IPS-NIHi7 (cell line): ENCODE measurements around the gene ROR1.

Source experiments
- DNase-seq: peaks from one replicate; pipeline ENCODE4 v3.0.0; 2012; ENCODE audit warnings: mixed read lengths; ENCODE audit errors: extremely low spot score

ROR1 gene

GRCh38 chr1:63856924-63857323 lies 83.1 kb downstream of the ROR1 start:
- no peak for DNase-seq

- no peak for DNase-seq
These were observed 83.7 kb downstream of the ROR1 start for GRCh38 chr1:63857478-63857877.

- no peak for DNase-seq
These were observed 84.3 kb downstream of the ROR1 start for GRCh38 chr1:63858153-63858552.

- no peak for DNase-seq
These were observed 85.9 kb downstream of the ROR1 start for GRCh38 chr1:63859480-63860275.

- no peak for DNase-seq
These were observed 87.4 kb downstream of the ROR1 start for GRCh38 chr1:63861052-63861691.

DNA sequence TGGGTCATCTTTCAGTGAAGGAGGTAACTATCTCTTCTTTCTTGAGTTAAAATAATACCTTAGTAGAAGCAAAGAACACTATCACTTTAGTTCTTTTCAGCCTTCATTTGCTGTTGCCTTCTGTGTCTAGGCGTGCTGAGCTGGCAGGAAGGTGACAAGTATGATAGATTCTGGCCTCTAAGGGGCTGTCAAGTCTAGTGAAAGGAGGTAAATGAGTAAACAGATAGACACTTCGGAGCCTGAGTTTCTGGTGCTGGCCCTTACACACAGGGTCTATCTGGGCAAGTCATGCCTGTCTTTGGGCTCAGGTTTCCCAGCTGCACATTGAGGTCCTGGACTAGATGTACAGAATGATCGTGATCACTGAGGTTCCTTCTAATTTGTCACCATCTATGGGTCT lies 89.3 kb downstream of the ROR1 start:
- no peak for DNase-seq

- DNase-seq: no peak
These were observed 90.4 kb downstream of the ROR1 start for GRCh38 chr1:63864224-63864641.

DNA sequence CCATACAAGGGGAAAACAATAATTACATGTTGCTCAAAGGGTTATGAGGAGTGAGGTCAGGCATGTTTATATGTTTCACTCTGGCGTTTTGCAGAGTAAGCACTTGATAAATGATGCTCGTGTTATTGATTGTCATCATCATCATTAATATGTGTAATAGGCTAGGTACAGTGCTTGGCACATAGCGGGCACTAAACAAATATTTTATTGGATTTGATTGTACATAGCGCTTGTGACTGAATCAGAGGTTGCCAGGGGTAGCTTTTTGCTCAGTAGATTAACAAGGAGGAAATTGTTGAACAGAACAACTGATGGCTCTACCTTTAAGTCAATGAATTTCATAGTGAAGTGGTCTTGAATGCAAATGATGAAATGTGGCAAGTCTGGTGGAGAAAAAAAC lies 91.7 kb downstream of the ROR1 start:
- DNase-seq: no peak

DNA sequence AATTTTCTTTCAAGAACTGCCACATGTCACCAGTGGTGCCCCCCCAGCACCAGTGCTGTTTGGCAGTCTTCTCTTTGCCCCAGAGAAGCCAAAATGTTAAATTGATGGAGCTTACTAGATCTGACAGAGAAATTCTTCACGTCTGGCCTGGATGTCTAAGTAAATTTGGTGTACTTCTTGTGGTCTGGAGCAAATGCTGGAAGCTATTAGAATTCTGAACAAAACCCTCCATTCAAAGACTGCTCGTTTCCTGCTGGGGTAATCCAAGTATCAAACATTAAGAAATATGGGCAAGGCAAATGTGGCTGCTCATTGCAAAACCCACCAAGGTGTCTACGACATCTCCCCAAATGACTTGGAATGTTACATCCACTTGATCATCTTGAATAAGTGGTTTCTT lies 92.3 kb downstream of the ROR1 start:
- no peak for DNase-seq

- DNase-seq: no peak
These were observed 93.8 kb downstream of the ROR1 start for GRCh38 chr1:63867429-63868176.

- no peak for DNase-seq
These were observed 94.5 kb downstream of the ROR1 start for GRCh38 chr1:63868268-63868781.

DNA sequence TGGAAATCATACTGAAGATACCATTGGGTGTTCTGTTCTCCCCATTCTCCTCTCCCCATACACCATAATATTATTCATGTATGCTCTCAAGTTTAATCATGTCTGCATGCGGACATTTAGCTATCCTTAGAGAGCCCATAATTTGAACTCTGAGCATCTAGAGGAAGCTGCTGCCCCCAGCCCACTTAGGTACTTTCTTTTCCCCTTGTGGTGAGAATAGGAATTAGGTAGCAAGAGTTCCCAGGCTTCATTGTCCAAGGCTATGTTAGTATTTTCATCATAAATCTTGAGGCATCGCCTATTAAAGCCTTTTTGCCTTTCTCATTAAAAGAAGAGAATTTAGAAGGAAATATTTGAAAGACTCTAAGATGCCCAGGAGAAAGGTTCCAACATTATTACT lies 96.3 kb downstream of the ROR1 start:
- DNase-seq: no peak

DNA sequence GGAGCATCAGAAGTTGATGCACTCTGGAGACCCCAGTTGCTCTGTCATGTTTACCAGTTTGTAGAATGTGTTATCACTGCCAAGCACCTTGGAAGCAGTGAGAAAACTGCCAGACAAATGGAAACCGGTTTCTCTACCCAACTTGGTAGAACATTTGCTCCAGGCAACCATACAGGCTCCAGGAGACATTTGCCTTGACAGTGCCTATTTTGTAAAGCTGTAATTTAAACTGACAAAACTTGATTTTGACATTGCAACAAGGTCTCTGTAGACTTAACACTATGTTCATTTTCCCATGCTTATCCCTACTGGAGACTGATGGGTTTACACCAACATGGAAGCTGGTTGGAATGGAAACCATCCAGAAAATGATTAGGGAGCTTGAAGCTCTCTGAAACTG lies 97.6 kb downstream of the ROR1 start:
- DNase-seq: no peak

GRCh38 chr1:63873751-63874150 lies 99.9 kb downstream of the ROR1 start:
- no peak for DNase-seq

- DNase-seq: no peak
These were observed 100.6 kb downstream of the ROR1 start for GRCh38 chr1:63874278-63874880.

- no peak for DNase-seq
These were observed 101.8 kb downstream of the ROR1 start for GRCh38 chr1:63875636-63876035.

GRCh38 chr1:63877021-63877767 lies 103.4 kb downstream of the ROR1 start:
- no peak for DNase-seq

GRCh38 chr1:63877816-63878215 lies 104.0 kb downstream of the ROR1 start:
- DNase-seq: no peak

DNA sequence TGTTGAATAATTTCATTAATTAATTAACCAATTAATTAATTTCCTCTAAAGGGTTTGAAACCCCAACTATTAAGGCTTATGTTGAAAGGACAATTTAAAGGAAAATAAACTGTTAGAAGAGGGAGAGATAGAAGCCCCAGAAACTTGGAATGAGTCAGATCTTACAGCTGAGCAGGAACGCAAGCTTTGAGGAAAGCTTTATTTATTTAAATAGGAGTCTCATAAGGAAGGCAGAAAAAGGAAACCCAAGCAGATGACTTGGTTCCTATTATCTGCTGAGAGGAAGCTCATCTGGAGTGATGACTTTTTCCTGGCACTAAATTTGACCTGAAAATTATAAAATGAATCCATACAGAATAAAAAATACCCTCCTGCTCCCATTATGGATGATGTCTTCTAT lies 105.1 kb downstream of the ROR1 start:
- no peak for DNase-seq

- DNase-seq: no peak
These were observed 107.2 kb downstream of the ROR1 start for GRCh38 chr1:63880958-63881576.
